ENCODE measurements around the gene MYNN.
"Not testable (repeated sequence)": the region's sequence is repeated elsewhere in the genome, so short reads cannot be mapped to it uniquely, and the experiment has no call there.

MYNN gene

GRCh38 chr3:169772897-169773816 lies at the start of gene MYNN:
TSS of gene MYNN (plus strand) at chr3:169773396. CDS start at chr3:169774296, 900 bp downstream.
- DNase-seq: peak; percentile 95

- not testable (repeated sequence) for DNase-seq
Observed at GRCh38 chr3:169731857-169732256, 41.3 kb upstream of the MYNN start.

- no peak for DNase-seq
Observed at GRCh38 chr3:169739067-169739466, 34.1 kb upstream of the MYNN start.

GRCh38 chr3:169744366-169745054 lies 28.7 kb upstream of the MYNN start:
- DNase-seq: peak; percentile 35

- DNase-seq: no peak
Observed at GRCh38 chr3:169746924-169747323, 26.3 kb upstream of the MYNN start.

- no peak for DNase-seq
Observed at GRCh38 chr3:169748670-169749069, 24.5 kb upstream of the MYNN start.

GRCh38 chr3:169750665-169751064 lies 22.5 kb upstream of the MYNN start:
- DNase-seq: no peak

- no peak for DNase-seq
Observed at GRCh38 chr3:169751875-169752274, 21.3 kb upstream of the MYNN start.

- no peak for DNase-seq
Observed at GRCh38 chr3:169754711-169755110, 18.5 kb upstream of the MYNN start.

GRCh38 chr3:169755488-169755887 lies 17.7 kb upstream of the MYNN start:
- no peak for DNase-seq

- DNase-seq: no peak
Observed at GRCh38 chr3:169758359-169758994, 14.7 kb upstream of the MYNN start.

GRCh38 chr3:169759256-169759655 lies 13.9 kb upstream of the MYNN start:
- DNase-seq: no peak

GRCh38 chr3:169760479-169760878 lies 12.7 kb upstream of the MYNN start:
- peak; percentile 17 for DNase-seq

- DNase-seq: peak; percentile 33
Observed at GRCh38 chr3:169764312-169764881, 8.8 kb upstream of the MYNN start.

GRCh38 chr3:169764882-169765612 lies 8.1 kb upstream of the MYNN start, which contains the start of gene TERC:
TSS of gene TERC (minus strand) at chr3:169765060.
- peak; percentile 85 for DNase-seq

- peak; percentile 82 for DNase-seq
Observed at GRCh38 chr3:169769287-169770181, 3.7 kb upstream of the MYNN start, which contains the start of gene ACTRT3. TSS of gene ACTRT3 (minus strand) at chr3:169769561. CDS start at chr3:169769520, 41 bp downstream.

- DNase-seq: peak; percentile 95
Observed at GRCh38 chr3:169771497-169772304, 1.5 kb upstream of the MYNN start.

- peak; percentile 95 for DNase-seq
Observed at GRCh38 chr3:169772305-169772896, 795 bp upstream of the MYNN start.

GRCh38 chr3:169774186-169774585 lies 990 bp downstream of the MYNN start:
- no peak for DNase-seq

- no peak for DNase-seq
Observed at GRCh38 chr3:169777822-169778221, 4.6 kb downstream of the MYNN start.

All from NCI-H82 (cell line).